Bronchus fibroblast of lung (primary cell): ENCODE measurements around the gene MEA1. TPM values are rescaled to one million over a fixed set of nuclear protein-coding genes. Genes with fewer than 3 reads are reported as not detected.

Experiments
- total RNA-seq: library from RNA; depleted of rRNA; stranded (reverse); fragments of >200 nt; gene quantifications from 2 replicates; pipeline ENCODE4 v1.2.3, GENCODE V29; 2015

The MEA1 gene
- 110 and 111 TPM in 2 replicates for total RNA-seq

DNA sequence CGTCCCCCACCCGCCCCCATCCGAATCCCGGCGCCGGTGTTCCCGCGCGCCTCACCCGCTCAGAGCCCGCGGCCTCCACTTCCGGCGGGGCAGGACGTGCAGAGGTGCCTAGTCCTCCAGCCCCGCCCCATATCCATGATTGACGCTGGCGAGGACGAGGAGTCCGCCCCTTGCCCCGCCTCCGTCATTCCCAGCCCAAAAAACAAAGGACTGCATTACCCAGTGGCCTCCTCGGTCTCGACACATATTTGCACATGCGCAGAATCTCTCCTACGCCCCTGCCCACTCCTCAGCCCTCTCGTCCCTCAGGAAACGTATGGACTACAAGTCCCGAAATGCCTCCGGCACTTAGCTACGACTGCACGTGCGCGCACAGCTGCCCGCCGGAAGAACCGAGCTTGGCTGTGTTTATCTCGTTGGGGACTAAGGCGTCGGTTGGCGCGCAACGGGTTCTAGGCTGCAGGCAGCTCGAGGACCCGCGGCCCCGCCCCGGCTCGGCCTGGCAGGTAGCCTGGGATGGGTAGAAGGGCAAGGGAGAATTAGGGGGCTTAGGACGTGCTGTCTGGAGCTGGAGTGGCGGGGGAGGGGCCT is at the start of gene MEA1, which contains the start of gene KLHDC3:
Gene MEA1, minus strand, starts transcription at position 104 of the 591 bp plus-strand sequence. CDS start 133 bp downstream, outside the sequence.
Gene KLHDC3, plus strand, starts transcription at position 407 of the 591 bp plus-strand sequence. CDS start 2,944 bp downstream, outside the sequence.

GRCh38 chr6:43059168-43060033 is 45.7 kb upstream of the MEA1 start, which contains the start of the genes KLC4 and MRPL2:
KLC4 (plus strand) TSS chr6:43059631; CDS start chr6:43061336, 1,705 bp downstream.
MRPL2 (minus strand) TSS chr6:43059434; CDS start chr6:43059381, 53 bp downstream.

GRCh38 chr6:43053545-43054205 is 39.9 kb upstream of the MEA1 start, which contains the start of gene CUL7:
CUL7 (minus strand) TSS chr6:43053851; CDS start chr6:43052788, 1,063 bp downstream.

DNA sequence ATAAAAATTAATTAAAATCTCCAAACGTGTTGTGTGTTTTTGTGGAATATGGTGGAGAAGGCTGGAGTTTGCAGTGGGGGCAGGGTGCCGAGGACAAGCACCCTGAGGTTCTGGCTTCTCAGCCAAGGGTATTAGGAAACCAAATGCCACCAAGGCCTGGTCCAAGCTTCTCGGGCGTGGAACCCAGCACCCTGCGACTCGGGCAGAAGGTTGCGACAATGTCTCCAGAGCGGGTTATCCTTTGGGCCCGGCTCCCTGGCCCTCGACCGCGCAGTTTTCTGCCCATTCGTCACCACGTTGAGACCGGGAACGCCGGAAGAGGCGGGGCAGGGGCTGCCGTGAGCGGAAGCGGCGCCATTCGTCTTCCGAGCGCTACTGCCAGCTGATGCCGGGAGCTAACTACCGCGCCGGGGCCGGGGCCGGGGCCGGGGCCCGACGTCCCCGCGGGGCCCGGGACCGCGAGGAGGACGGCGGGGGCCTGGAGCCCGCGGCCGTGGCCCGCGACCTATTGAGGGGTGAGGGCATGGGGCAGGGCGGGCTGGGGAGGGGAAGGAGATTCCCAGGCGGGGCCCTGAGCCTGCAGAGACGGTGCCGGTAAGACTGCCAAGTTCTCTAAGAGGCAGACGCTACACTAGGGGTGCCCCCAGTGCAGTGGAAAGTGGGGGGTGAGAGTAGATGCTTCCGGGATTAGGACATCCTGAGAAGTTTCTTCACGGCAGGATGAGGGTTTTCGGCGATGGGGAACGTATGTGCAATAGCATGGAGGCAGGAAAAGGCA is 7.7 kb upstream of the MEA1 start, which contains the start of gene RRP36:
Gene RRP36, plus strand, starts transcription at position 354 of the 778 bp plus-strand sequence. Its CDS starts 32 bp downstream, at position 386.

GRCh38 chr6:42984001-42984923 is 29.5 kb downstream of the MEA1 start, which contains the start of gene PPP2R5D:
PPP2R5D (plus strand) TSS chr6:42984570; CDS start chr6:42984678, 108 bp downstream.

GRCh38 chr6:42978839-42979522 is 34.8 kb downstream of the MEA1 start, which contains the start of gene PEX6:
PEX6 (minus strand) TSS chr6:42979181; CDS start chr6:42979150, 31 bp downstream.

Other genes with a start within 250 kb of the MEA1 start
- gene BICRAL, start 231.9 kb downstream of the MEA1 start, total RNA-seq = 2.7 and 3.4 TPM in 2 replicates
- gene RPL7L1, start 134.3 kb downstream of the MEA1 start, total RNA-seq = 97.8 and 108 TPM in 2 replicates
- not detected in 2 replicates for gene PTCRA, start 97.9 kb downstream of the MEA1 start, total RNA-seq
- 28.7 and 29.3 TPM in 2 replicates for gene CNPY3, start 84.5 kb downstream of the MEA1 start, total RNA-seq
- gene GNMT, start 53.2 kb downstream of the MEA1 start, total RNA-seq = not detected in 2 replicates
- gene PEX6, start 34.8 kb downstream of the MEA1 start, total RNA-seq = 22.0 and 23.2 TPM in 2 replicates
- 54.3 and 71.8 TPM in 2 replicates for gene PPP2R5D, start 29.4 kb downstream of the MEA1 start, total RNA-seq
- gene KLHDC3, start 303 bp upstream of the MEA1 start, total RNA-seq = 83.7 and 84.1 TPM in 2 replicates
- 109 and 114 TPM in 2 replicates for gene RRP36, start 7.7 kb upstream of the MEA1 start, total RNA-seq
- gene CUL7, start 39.9 kb upstream of the MEA1 start, total RNA-seq = 27.6 and 30.0 TPM in 2 replicates
- gene MRPL2, start 45.5 kb upstream of the MEA1 start, total RNA-seq = 32.6 and 53.5 TPM in 2 replicates
- gene KLC4, start 45.7 kb upstream of the MEA1 start, total RNA-seq = 7.6 and 8.3 TPM in 2 replicates
- gene PTK7, start 62.4 kb upstream of the MEA1 start, total RNA-seq = 96.6 and 102 TPM in 2 replicates
- 25.9 and 26.0 TPM in 2 replicates for gene SRF, start 157.3 kb upstream of the MEA1 start, total RNA-seq
- gene CUL9, start 168.2 kb upstream of the MEA1 start, total RNA-seq = 17.4 and 22.9 TPM in 2 replicates
- 70.2 and 74.8 TPM in 2 replicates for gene DNPH1, start 215.5 kb upstream of the MEA1 start, total RNA-seq
- gene TTBK1, start 229.5 kb upstream of the MEA1 start, total RNA-seq = under 0.01 TPM in 1 of 2 replicates, not detected in the other